Lower leg skin (tissue), 3 donors: ENCODE data around the gene TTI1.

Experiments
- POLR2A ChIP-seq, 2 donors: fragments of 450-650 bp; IDR thresholded peaks; one replicate each; pipeline ENCODE4 v1.6.1; 2016 to 2017; ENCODE audit warnings: antibody characterized with exemption in 2 of 2, mild to moderate bottlenecking in 1 of 2, moderate library complexity in 1 of 2
- TF ChIP-seq, protein P1 (sequence below), 3 donors: fragments of 450-650 bp; IDR thresholded peaks; one replicate each; pipeline ENCODE4 v1.5.1; 2016; ENCODE audit warnings: antibody characterized with exemption in 3 of 3, mild to moderate bottlenecking in 3 of 3, moderate library complexity in 2 of 3

DNA sequence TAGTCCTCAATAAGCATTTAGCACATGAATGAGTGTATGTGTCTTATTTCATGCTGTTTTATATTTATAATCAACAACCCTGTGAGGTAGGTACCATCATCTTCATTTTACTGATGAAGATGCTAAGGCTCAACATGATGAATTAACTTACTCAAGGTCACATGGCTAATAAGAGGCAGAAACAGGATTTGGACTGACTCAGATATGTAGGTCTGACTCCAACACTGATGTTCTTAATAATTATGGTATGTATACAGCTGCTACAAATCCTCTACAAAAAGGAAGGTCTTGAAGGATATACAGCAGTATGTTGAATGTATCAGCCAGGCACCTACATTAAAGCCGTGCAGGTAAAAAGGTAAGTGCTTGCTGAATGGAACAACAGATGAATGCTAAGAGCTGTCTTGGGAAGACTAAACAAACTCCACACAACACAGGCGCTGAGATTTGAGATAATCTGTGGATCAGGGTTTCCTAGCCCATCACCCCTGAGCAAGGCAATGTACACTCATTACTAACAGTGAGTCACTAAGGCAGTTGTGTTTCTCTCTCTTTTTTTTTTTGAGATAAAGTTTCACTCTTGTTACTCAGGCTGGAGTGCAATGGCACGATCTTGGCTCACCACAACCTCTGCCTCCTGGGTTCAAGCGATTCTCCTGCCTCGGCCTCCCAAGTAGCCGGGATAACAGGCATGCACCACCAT lies 31.9 kb downstream of the TTI1 start:
- TF ChIP-seq, protein P1, sequence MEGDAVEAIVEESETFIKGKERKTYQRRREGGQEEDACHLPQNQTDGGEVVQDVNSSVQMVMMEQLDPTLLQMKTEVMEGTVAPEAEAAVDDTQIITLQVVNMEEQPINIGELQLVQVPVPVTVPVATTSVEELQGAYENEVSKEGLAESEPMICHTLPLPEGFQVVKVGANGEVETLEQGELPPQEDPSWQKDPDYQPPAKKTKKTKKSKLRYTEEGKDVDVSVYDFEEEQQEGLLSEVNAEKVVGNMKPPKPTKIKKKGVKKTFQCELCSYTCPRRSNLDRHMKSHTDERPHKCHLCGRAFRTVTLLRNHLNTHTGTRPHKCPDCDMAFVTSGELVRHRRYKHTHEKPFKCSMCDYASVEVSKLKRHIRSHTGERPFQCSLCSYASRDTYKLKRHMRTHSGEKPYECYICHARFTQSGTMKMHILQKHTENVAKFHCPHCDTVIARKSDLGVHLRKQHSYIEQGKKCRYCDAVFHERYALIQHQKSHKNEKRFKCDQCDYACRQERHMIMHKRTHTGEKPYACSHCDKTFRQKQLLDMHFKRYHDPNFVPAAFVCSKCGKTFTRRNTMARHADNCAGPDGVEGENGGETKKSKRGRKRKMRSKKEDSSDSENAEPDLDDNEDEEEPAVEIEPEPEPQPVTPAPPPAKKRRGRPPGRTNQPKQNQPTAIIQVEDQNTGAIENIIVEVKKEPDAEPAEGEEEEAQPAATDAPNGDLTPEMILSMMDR (IDR thresholded peaks at IDR 0.05): no peak
- TF ChIP-seq POLR2A (IDR thresholded peaks at IDR 0.05): no peak
